ENCODE results near the gene NTRK2.
A peak's percentile ranks its signal among the peaks of the same experiment; 100 is the strongest.

NTRK2 gene

DNA sequence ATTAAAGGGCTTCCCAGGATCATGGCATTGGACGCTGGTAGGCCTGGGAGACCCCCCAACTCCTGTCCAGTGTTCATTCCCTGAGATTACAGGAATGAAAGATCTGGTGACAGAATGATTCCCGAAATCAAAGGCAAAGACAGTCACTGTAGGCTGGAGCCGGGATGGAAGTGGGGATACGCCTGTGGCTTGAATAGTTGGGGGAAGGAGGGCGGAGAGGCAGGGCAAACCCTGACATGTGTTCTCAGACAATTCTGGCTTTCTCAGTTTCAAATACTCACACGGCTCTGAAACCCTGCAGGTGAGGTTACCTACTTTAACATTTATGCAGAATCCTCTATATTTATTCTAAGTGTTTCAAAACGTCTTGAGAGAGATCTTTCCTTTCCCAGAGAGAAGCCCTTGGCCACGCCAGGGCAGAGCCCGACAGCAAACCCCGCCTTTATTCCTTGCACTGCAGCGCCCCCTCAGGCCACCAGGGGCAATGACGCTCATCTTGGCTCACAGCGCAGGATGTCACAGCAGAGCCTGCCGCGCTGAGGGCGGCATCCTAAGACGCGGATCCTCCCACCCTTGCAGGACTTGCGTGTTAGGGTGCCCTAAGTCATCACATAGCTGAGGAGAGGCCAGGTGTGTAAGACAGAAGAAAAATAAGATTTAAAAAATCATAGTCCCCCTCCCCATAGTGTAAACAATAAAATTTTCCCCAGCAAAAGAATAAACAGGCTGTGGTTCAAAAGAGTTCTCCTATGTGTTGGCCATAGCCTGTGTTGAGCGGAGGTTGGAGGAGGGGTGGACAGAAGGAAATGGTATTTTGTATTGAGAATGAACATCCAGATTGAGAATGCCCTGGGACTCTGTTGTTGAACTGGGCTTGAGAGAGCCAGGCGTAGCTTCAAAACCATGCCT lies 284.5 kb downstream of the NTRK2 start:
- no peak for TF ChIP-seq NFIC (IDR thresholded peaks at IDR 0.05)
- no peak for TF ChIP-seq ZBTB7A (IDR thresholded peaks at IDR 0.05; ENCODE audit: low read depth)
- no peak for TF ChIP-seq EGR1 (IDR thresholded peaks at IDR 0.05)
- TF ChIP-seq RAD21 (IDR thresholded peaks at IDR 0.05; ENCODE audit: low read depth), result peak; percentile 88
- no peak for TF ChIP-seq FOXM1 (IDR thresholded peaks at IDR 0.05; ENCODE audit: borderline replicate concordance, low read depth)
- TF ChIP-seq EP300 (IDR thresholded peaks at IDR 0.05; ENCODE audit: borderline replicate concordance), result no peak
- TF ChIP-seq, protein P1, sequence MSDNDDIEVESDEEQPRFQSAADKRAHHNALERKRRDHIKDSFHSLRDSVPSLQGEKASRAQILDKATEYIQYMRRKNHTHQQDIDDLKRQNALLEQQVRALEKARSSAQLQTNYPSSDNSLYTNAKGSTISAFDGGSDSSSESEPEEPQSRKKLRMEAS (IDR thresholded peaks at IDR 0.05), result 0 out of 2 replicates have a peak, but pooled peaks have one; percentile 24
- TF ChIP-seq TCF12 (IDR thresholded peaks at IDR 0.05; ENCODE audit: low read depth), result no peak
- no peak for TF ChIP-seq CREB1 (IDR thresholded peaks at IDR 0.05; ENCODE audit: low read depth)
- TF ChIP-seq TAF1 (IDR thresholded peaks at IDR 0.05; ENCODE audit: low read depth), result no peak
- no peak for TF ChIP-seq YY1 (IDR thresholded peaks at IDR 0.05; ENCODE audit: low read depth)
- TF ChIP-seq TEAD4 (IDR thresholded peaks at IDR 0.05), result no peak
- no peak for TF ChIP-seq CEBPB (IDR thresholded peaks at IDR 0.05)
- TF ChIP-seq, protein P2, sequence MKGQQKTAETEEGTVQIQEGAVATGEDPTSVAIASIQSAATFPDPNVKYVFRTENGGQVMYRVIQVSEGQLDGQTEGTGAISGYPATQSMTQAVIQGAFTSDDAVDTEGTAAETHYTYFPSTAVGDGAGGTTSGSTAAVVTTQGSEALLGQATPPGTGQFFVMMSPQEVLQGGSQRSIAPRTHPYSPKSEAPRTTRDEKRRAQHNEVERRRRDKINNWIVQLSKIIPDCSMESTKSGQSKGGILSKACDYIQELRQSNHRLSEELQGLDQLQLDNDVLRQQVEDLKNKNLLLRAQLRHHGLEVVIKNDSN (IDR thresholded peaks at IDR 0.05), result no peak
- TF ChIP-seq, protein P3, sequence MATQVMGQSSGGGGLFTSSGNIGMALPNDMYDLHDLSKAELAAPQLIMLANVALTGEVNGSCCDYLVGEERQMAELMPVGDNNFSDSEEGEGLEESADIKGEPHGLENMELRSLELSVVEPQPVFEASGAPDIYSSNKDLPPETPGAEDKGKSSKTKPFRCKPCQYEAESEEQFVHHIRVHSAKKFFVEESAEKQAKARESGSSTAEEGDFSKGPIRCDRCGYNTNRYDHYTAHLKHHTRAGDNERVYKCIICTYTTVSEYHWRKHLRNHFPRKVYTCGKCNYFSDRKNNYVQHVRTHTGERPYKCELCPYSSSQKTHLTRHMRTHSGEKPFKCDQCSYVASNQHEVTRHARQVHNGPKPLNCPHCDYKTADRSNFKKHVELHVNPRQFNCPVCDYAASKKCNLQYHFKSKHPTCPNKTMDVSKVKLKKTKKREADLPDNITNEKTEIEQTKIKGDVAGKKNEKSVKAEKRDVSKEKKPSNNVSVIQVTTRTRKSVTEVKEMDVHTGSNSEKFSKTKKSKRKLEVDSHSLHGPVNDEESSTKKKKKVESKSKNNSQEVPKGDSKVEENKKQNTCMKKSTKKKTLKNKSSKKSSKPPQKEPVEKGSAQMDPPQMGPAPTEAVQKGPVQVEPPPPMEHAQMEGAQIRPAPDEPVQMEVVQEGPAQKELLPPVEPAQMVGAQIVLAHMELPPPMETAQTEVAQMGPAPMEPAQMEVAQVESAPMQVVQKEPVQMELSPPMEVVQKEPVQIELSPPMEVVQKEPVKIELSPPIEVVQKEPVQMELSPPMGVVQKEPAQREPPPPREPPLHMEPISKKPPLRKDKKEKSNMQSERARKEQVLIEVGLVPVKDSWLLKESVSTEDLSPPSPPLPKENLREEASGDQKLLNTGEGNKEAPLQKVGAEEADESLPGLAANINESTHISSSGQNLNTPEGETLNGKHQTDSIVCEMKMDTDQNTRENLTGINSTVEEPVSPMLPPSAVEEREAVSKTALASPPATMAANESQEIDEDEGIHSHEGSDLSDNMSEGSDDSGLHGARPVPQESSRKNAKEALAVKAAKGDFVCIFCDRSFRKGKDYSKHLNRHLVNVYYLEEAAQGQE (IDR thresholded peaks at IDR 0.05; ENCODE audit: low read depth), result no peak

DNA sequence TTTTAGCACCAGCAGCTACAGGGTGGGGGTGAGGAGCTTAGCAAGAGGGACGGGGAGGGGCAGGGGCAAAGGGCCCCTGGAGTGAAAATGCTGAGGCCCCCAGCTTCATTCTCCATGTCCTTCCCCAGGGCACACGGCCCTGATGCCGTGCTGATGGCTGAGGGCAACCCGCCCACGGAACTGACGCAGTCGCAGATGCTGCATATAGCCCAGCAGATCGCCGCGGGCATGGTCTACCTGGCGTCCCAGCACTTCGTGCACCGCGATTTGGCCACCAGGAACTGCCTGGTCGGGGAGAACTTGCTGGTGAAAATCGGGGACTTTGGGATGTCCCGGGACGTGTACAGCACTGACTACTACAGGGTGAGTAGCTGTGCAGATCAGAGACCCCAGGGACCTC lies 285.6 kb downstream of the NTRK2 start:
- TF ChIP-seq NFIC (IDR thresholded peaks at IDR 0.05) (no peak), TEAD4 (IDR thresholded peaks at IDR 0.05) (no peak), TAF1 (IDR thresholded peaks at IDR 0.05; ENCODE audit: low read depth) (no peak), EP300 (IDR thresholded peaks at IDR 0.05; ENCODE audit: borderline replicate concordance) (no peak), EGR1 (IDR thresholded peaks at IDR 0.05) (no peak), TCF12 (IDR thresholded peaks at IDR 0.05; ENCODE audit: low read depth) (no peak), FOXM1 (IDR thresholded peaks at IDR 0.05; ENCODE audit: borderline replicate concordance, low read depth) (no peak), RAD21 (IDR thresholded peaks at IDR 0.05; ENCODE audit: low read depth) (no peak), ZBTB7A (IDR thresholded peaks at IDR 0.05; ENCODE audit: low read depth) (no peak), CEBPB (IDR thresholded peaks at IDR 0.05) (no peak), YY1 (IDR thresholded peaks at IDR 0.05; ENCODE audit: low read depth) (no peak), CREB1 (IDR thresholded peaks at IDR 0.05; ENCODE audit: low read depth) (no peak)
- TF ChIP-seq, protein P3 (IDR thresholded peaks at IDR 0.05; ENCODE audit: low read depth), result no peak
- TF ChIP-seq, protein P2 (IDR thresholded peaks at IDR 0.05), result no peak
- TF ChIP-seq, protein P1 (IDR thresholded peaks at IDR 0.05), result no peak

DNA sequence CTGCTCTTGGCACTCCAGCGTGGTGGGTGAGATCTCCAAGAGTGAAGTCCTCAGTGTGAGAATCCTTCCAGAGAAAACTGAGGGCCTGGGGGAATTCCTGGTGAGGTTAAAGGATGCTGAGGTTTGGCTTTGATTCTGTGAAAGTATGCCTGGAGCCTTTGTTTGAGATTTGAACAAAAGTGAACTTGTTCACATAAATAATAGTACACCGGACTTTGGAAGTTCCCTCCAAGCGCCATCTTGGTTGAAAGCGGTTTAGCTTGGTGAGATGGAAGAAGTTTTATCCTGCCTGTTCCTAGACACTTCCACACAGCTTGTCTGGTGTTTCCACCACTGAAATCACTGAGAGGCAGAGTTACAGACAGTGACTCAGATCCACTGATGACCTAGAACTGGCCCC lies 286.4 kb downstream of the NTRK2 start:
- no peak for TF ChIP-seq CREB1 (IDR thresholded peaks at IDR 0.05; ENCODE audit: low read depth)
- no peak for TF ChIP-seq NFIC (IDR thresholded peaks at IDR 0.05)
- TF ChIP-seq, protein P2 (IDR thresholded peaks at IDR 0.05), result no peak

DNA sequence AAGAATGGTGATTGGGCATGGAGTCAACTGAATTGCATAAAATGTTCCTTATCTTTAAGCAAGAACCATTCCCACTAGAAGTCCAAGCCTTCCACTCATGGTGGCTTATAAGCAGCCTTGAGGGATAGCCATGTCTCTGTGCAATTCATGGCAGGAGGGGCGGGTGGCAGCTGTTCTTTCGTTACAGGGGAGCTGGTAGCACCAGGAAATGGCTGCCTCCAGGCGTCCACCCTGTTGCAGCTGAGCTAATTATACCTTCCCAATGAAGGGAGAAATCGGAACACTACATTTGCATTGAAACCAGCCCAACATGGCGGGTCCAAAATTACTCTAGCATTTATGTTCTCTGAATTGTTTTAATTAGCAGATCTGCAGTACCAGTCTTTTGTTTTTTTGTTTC lies 289.8 kb downstream of the NTRK2 start:
- TF ChIP-seq, protein P3 (IDR thresholded peaks at IDR 0.05; ENCODE audit: low read depth), result no peak
- TF ChIP-seq NFIC (IDR thresholded peaks at IDR 0.05) (no peak), CEBPB (IDR thresholded peaks at IDR 0.05) (no peak)

Measured in Ishikawa (cell line).